Endothelial cell of umbilical vein (primary cell): ENCODE measurements around the gene LRRC71.

Experiments used
- EZH2 ChIP-seq: IDR thresholded peaks from 2 replicates; pipeline ENCODE4 v1.6.1; 2012; ENCODE audit warnings: borderline replicate concordance, low read depth, mild to moderate bottlenecking, moderate library complexity, low read length, inconsistent platforms; ENCODE audit not compliant: severe bottlenecking
- FOS ChIP-seq: IDR thresholded peaks from 2 replicates; pipeline ENCODE4 v1.6.1; 2011; ENCODE audit warnings: mild to moderate bottlenecking, low read length, moderate library complexity, borderline replicate concordance; ENCODE audit not compliant: insufficient read depth
- GATA2 ChIP-seq: IDR thresholded peaks from 2 replicates; pipeline ENCODE4 v1.7.0; 2011; ENCODE audit warnings: low read depth, mild to moderate bottlenecking, moderate library complexity, mixed read lengths, low read length; ENCODE audit not compliant: insufficient read length, insufficient read depth
- JUN ChIP-seq: IDR thresholded peaks from 2 replicates; pipeline ENCODE4 v1.6.1; 2011; ENCODE audit warnings: borderline replicate concordance, low read depth; ENCODE audit not compliant: insufficient read length, insufficient read depth
- MYC ChIP-seq: IDR thresholded peaks from one replicate; pipeline ENCODE4 v1.6.1; 2011; ENCODE audit warnings: mild to moderate bottlenecking, low read depth, low read length
- POLR2A ChIP-seq: IDR thresholded peaks from 2 replicates; pipeline ENCODE4 v1.6.1; 2012; ENCODE audit warnings: low read depth, mild to moderate bottlenecking, control low read depth, low read length
- POLR2AphosphoS5 ChIP-seq: IDR thresholded peaks from 2 replicates; pipeline ENCODE4 v1.6.1; 2012; ENCODE audit warnings: low read depth, mild to moderate bottlenecking, control low read depth, low read length, moderate library complexity; ENCODE audit not compliant: insufficient read depth
- TF ChIP-seq, protein P1 (sequence below), 2 donors: IDR thresholded peaks; 1 replicate in 1 of 2; 2 replicates in 1 of 2; pipeline ENCODE4 v1.5.1; 2011; ENCODE audit warnings: low read length in 2 of 2, mild to moderate bottlenecking in 2 of 2, moderate library complexity in 2 of 2, control low read depth in 1 of 2, inconsistent platforms in 1 of 2, low read depth in 1 of 2; ENCODE audit not compliant: insufficient read depth in 1 of 2; ENCODE audit errors: extremely low read depth in 1 of 2
- TF ChIP-seq, protein P2 (sequence below): IDR thresholded peaks from 2 replicates; pipeline ENCODE4 v1.6.1; 2011; ENCODE audit not compliant: insufficient read depth, insufficient read length

DNA sequence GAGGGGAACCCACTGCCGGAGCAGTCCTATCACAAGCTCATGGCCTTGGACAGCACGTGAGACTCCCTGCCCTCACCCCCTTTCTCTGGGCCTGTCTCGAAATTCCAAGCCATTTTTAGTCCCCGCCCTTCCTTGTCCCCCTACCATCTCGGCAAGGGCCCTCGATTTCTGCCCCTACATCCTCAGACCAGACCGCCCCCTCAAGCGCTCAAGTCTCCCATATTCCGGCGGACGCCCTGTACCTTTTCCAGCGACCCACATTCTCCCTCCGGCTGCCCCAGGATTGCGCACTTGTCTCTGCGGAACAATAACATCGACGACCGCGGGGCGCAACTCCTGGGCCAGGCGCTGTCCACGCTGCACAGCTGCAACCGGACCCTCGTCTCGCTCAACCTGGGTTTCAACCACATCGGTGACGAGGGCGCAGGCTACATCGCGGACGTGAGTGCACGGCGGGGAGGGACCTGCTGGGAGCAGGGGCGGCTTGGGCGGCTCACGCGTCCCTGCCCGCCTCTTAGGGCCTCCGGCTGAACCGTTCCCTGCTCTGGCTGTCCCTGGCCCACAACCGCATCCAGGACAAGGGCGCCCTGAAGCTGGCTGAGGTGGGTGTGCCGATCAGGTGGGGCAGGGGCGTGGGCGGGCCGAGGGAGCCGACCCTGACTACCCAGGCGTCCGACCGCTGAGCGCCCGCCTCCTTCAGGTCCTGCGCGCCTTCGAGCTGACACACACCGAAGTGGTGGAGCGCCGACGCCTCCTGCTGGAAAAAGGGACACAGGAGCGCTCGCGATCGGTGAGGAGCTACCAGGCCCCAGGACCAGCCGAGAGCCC is 7.0 kb downstream of the LRRC71 start:
- TF ChIP-seq, protein P1, sequence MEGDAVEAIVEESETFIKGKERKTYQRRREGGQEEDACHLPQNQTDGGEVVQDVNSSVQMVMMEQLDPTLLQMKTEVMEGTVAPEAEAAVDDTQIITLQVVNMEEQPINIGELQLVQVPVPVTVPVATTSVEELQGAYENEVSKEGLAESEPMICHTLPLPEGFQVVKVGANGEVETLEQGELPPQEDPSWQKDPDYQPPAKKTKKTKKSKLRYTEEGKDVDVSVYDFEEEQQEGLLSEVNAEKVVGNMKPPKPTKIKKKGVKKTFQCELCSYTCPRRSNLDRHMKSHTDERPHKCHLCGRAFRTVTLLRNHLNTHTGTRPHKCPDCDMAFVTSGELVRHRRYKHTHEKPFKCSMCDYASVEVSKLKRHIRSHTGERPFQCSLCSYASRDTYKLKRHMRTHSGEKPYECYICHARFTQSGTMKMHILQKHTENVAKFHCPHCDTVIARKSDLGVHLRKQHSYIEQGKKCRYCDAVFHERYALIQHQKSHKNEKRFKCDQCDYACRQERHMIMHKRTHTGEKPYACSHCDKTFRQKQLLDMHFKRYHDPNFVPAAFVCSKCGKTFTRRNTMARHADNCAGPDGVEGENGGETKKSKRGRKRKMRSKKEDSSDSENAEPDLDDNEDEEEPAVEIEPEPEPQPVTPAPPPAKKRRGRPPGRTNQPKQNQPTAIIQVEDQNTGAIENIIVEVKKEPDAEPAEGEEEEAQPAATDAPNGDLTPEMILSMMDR (IDR thresholded peaks at IDR 0.05; ENCODE audit: extremely low read depth in 1 of 2, insufficient read depth in 1 of 2, low read depth in 1 of 2, low read length in 2 of 2): peak; percentile 82 to 93
- TF ChIP-seq POLR2AphosphoS5 (no peak), EZH2 (peak; percentile 30), JUN (no peak), POLR2A (no peak), MYC (no peak), GATA2 (no peak), FOS (no peak)
- TF ChIP-seq, protein P2, sequence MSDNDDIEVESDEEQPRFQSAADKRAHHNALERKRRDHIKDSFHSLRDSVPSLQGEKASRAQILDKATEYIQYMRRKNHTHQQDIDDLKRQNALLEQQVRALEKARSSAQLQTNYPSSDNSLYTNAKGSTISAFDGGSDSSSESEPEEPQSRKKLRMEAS: no peak
